ENCODE data around the gene LY6G6C.
A peak's percentile ranks its signal among the peaks of the same experiment; 100 is the strongest.

DNA sequence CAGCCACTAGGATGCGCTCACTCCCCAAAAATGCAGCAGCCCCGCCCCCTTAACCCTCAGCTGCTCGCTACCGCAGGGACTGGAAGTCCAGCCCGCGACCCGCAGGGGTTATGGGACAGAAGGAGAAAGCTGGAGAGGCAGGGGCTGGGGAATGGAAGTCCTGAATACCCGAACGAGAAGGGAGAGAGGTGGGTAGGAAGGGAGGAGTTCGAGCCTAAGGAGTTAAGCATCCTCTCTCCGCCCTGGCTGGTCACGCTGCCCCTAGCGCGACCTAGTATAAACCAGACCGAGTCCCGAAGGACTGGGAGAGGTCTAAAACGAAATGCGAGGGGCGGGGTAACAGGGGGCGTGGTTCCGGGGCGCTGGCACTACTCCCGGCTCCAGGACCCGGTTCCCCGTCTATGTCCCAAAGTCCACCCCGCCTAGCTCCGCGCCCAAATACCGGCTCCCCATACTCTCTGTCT, 8.0 kb upstream of the LY6G6C start:
- TF ChIP-seq, protein P1, sequence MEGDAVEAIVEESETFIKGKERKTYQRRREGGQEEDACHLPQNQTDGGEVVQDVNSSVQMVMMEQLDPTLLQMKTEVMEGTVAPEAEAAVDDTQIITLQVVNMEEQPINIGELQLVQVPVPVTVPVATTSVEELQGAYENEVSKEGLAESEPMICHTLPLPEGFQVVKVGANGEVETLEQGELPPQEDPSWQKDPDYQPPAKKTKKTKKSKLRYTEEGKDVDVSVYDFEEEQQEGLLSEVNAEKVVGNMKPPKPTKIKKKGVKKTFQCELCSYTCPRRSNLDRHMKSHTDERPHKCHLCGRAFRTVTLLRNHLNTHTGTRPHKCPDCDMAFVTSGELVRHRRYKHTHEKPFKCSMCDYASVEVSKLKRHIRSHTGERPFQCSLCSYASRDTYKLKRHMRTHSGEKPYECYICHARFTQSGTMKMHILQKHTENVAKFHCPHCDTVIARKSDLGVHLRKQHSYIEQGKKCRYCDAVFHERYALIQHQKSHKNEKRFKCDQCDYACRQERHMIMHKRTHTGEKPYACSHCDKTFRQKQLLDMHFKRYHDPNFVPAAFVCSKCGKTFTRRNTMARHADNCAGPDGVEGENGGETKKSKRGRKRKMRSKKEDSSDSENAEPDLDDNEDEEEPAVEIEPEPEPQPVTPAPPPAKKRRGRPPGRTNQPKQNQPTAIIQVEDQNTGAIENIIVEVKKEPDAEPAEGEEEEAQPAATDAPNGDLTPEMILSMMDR (IDR thresholded peaks at IDR 0.05), result peak in 3 of 7 experiments; percentile 48 to 71 (median 64)
- peak in 2 of 3 donors; percentile 67 to 68 for TF ChIP-seq POLR2A (IDR thresholded peaks at IDR 0.05)
